ENCODE measurements around the gene CLEC20A.

The CLEC20A gene

GRCh38 chr1:178496410-178497135 lies at the start of gene CLEC20A:
TSS of gene CLEC20A (minus strand) at chr1:178496964. CDS start at chr1:178496939, 25 bp downstream.
- Mint-ChIP-seq H3K36me3 (ENCODE audit: low read depth) (no peaks in the 10 kb centered on the region), H3K4me3 (no peak within 1 kb of the TSS), H3K27ac (no peak within 1 kb of the TSS), H3K9me3 (no peaks in the 10 kb centered on the region), H3K4me1 (ENCODE audit: low read depth) (no peaks in the 10 kb centered on the region), H3K27me3 (no peaks in the 10 kb centered on the region)

- Mint-ChIP-seq H3K9me3 (no peaks in the 10 kb centered on the region), H3K4me1 (ENCODE audit: low read depth) (peaks cover 24% of the 10 kb centered on the region), H3K36me3 (ENCODE audit: low read depth) (peaks cover 15% of the 10 kb centered on the region), H3K4me3 (no peak overlapping the region), H3K27me3 (no peaks in the 10 kb centered on the region), H3K27ac (no peak overlapping the region)
Observed at GRCh38 chr1:178544531-178544930, 47.8 kb upstream of the CLEC20A start.

- H3K4me3 Mint-ChIP-seq: peak overlapping the region; percentile 88
- peak overlapping the region; percentile 23 for H3K27ac Mint-ChIP-seq
- H3K27me3 Mint-ChIP-seq: no peaks in the 10 kb centered on the region
- peaks cover 8% of the 10 kb centered on the region for H3K36me3 Mint-ChIP-seq (ENCODE audit: low read depth)
- H3K4me1 Mint-ChIP-seq (ENCODE audit: low read depth): peaks cover 24% of the 10 kb centered on the region
- no peaks in the 10 kb centered on the region for H3K9me3 Mint-ChIP-seq
Observed at GRCh38 chr1:178543290-178543607, 46.5 kb upstream of the CLEC20A start.

- peaks cover 8% of the 10 kb centered on the region for H3K36me3 Mint-ChIP-seq (ENCODE audit: low read depth)
- no peaks in the 10 kb centered on the region for H3K27me3 Mint-ChIP-seq
- H3K9me3 Mint-ChIP-seq: no peaks in the 10 kb centered on the region
- peak overlapping the region; percentile 88 for H3K4me3 Mint-ChIP-seq
- H3K4me1 Mint-ChIP-seq (ENCODE audit: low read depth): peaks cover 24% of the 10 kb centered on the region
- H3K27ac Mint-ChIP-seq: peak overlapping the region; percentile 84
Observed at GRCh38 chr1:178542554-178543289, 46.0 kb upstream of the CLEC20A start.

- H3K27ac Mint-ChIP-seq: peak overlapping the region; percentile 84
- H3K36me3 Mint-ChIP-seq (ENCODE audit: low read depth): peaks cover 8% of the 10 kb centered on the region
- no peaks in the 10 kb centered on the region for H3K27me3 Mint-ChIP-seq
- H3K9me3 Mint-ChIP-seq: no peaks in the 10 kb centered on the region
- peaks cover 24% of the 10 kb centered on the region for H3K4me1 Mint-ChIP-seq (ENCODE audit: low read depth)
- H3K4me3 Mint-ChIP-seq: peak overlapping the region; percentile 88
Observed at GRCh38 chr1:178541829-178542553, 45.2 kb upstream of the CLEC20A start.

- Mint-ChIP-seq H3K4me3 (peak overlapping the region; percentile 88), H3K9me3 (no peaks in the 10 kb centered on the region), H3K36me3 (ENCODE audit: low read depth) (peaks cover 8% of the 10 kb centered on the region), H3K27ac (peak overlapping the region; percentile 84), H3K27me3 (no peaks in the 10 kb centered on the region), H3K4me1 (ENCODE audit: low read depth) (peaks cover 24% of the 10 kb centered on the region)
Observed at GRCh38 chr1:178541379-178541778, 44.6 kb upstream of the CLEC20A start.

- Mint-ChIP-seq H3K9me3 (no peaks in the 10 kb centered on the region), H3K27me3 (no peaks in the 10 kb centered on the region), H3K36me3 (ENCODE audit: low read depth) (peaks cover 2% of the 10 kb centered on the region), H3K27ac (no peak overlapping the region), H3K4me3 (no peak overlapping the region), H3K4me1 (ENCODE audit: low read depth) (peaks cover 20% of the 10 kb centered on the region)
Observed at GRCh38 chr1:178540646-178541045, 43.9 kb upstream of the CLEC20A start.

GRCh38 chr1:178540204-178540603 lies 43.4 kb upstream of the CLEC20A start:
- H3K4me1 Mint-ChIP-seq (ENCODE audit: low read depth): peaks cover 20% of the 10 kb centered on the region
- H3K27me3 Mint-ChIP-seq: no peaks in the 10 kb centered on the region
- H3K4me3 Mint-ChIP-seq: no peak overlapping the region
- no peaks in the 10 kb centered on the region for H3K36me3 Mint-ChIP-seq (ENCODE audit: low read depth)
- H3K9me3 Mint-ChIP-seq: no peaks in the 10 kb centered on the region
- no peak overlapping the region for H3K27ac Mint-ChIP-seq

GRCh38 chr1:178539291-178539690 lies 42.5 kb upstream of the CLEC20A start:
- Mint-ChIP-seq H3K27me3 (no peaks in the 10 kb centered on the region), H3K4me3 (no peak overlapping the region), H3K4me1 (ENCODE audit: low read depth) (peaks cover 12% of the 10 kb centered on the region), H3K36me3 (ENCODE audit: low read depth) (no peaks in the 10 kb centered on the region), H3K27ac (no peak overlapping the region), H3K9me3 (no peaks in the 10 kb centered on the region)

GRCh38 chr1:178538192-178538916 lies 41.6 kb upstream of the CLEC20A start:
- Mint-ChIP-seq H3K36me3 (ENCODE audit: low read depth) (no peaks in the 10 kb centered on the region), H3K4me1 (ENCODE audit: low read depth) (peaks cover 11% of the 10 kb centered on the region), H3K27ac (no peak overlapping the region), H3K27me3 (no peaks in the 10 kb centered on the region), H3K4me3 (no peak overlapping the region), H3K9me3 (no peaks in the 10 kb centered on the region)

- no peak overlapping the region for H3K4me3 Mint-ChIP-seq
Observed at GRCh38 chr1:178537382-178538090, 40.8 kb upstream of the CLEC20A start.

GRCh38 chr1:178536844-178537371 lies 40.1 kb upstream of the CLEC20A start:
- H3K27ac Mint-ChIP-seq: no peak overlapping the region
- peaks cover 5% of the 10 kb centered on the region for H3K4me1 Mint-ChIP-seq (ENCODE audit: low read depth)
- H3K36me3 Mint-ChIP-seq (ENCODE audit: low read depth): no peaks in the 10 kb centered on the region
- H3K4me3 Mint-ChIP-seq: no peak overlapping the region
- no peaks in the 10 kb centered on the region for H3K27me3 Mint-ChIP-seq
- H3K9me3 Mint-ChIP-seq: no peaks in the 10 kb centered on the region

More at GRCh38 chr1:178537382-178538090, 40.8 kb upstream of the CLEC20A start:
- Mint-ChIP-seq H3K4me1 (ENCODE audit: low read depth) (peaks cover 7% of the 10 kb centered on the region), H3K9me3 (no peaks in the 10 kb centered on the region), H3K27ac (no peak overlapping the region), H3K36me3 (ENCODE audit: low read depth) (no peaks in the 10 kb centered on the region), H3K27me3 (no peaks in the 10 kb centered on the region)

- Mint-ChIP-seq H3K4me3 (no peak overlapping the region), H3K36me3 (ENCODE audit: low read depth) (no peaks in the 10 kb centered on the region), H3K9me3 (no peaks in the 10 kb centered on the region), H3K27ac (no peak overlapping the region), H3K4me1 (ENCODE audit: low read depth) (peaks cover 3% of the 10 kb centered on the region), H3K27me3 (no peaks in the 10 kb centered on the region)
Observed at GRCh38 chr1:178536329-178536728, 39.6 kb upstream of the CLEC20A start.
